Femur (tissue), 1 donor: Measurements from ENCODE around the gene SHISA6.

ENCODE experiments used
- DNase-seq: peaks from one replicate; pipeline ENCODE4 v3.0.0-alpha.2; 2017

Gene SHISA6

GRCh38 chr17:11267999-11268575 lies 27.1 kb downstream of the SHISA6 start:
- no peak for DNase-seq

- no peak for DNase-seq
Observed at GRCh38 chr17:11269210-11269609, 28.2 kb downstream of the SHISA6 start.

GRCh38 chr17:11272191-11272590 lies 31.2 kb downstream of the SHISA6 start:
- no peak for DNase-seq

GRCh38 chr17:11273596-11273995 lies 32.6 kb downstream of the SHISA6 start:
- no peak for DNase-seq

GRCh38 chr17:11274106-11274505 lies 33.1 kb downstream of the SHISA6 start:
- DNase-seq: no peak

- DNase-seq: no peak
Observed at GRCh38 chr17:11276486-11276885, 35.5 kb downstream of the SHISA6 start.

GRCh38 chr17:11278186-11278991 lies 37.4 kb downstream of the SHISA6 start:
- no peak for DNase-seq

- no peak for DNase-seq
Observed at GRCh38 chr17:11278992-11279270, 37.9 kb downstream of the SHISA6 start.

GRCh38 chr17:11279776-11280344 lies 38.8 kb downstream of the SHISA6 start:
- no peak for DNase-seq

GRCh38 chr17:11282586-11282985 lies 41.6 kb downstream of the SHISA6 start:
- no peak for DNase-seq

GRCh38 chr17:11284811-11285210 lies 43.8 kb downstream of the SHISA6 start:
- no peak for DNase-seq

GRCh38 chr17:11285946-11286345 lies 44.9 kb downstream of the SHISA6 start:
- DNase-seq: no peak

- no peak for DNase-seq
Observed at GRCh38 chr17:11287791-11288190, 46.8 kb downstream of the SHISA6 start.

GRCh38 chr17:11290814-11291213 lies 49.8 kb downstream of the SHISA6 start:
- no peak for DNase-seq

GRCh38 chr17:11292491-11292890 lies 51.5 kb downstream of the SHISA6 start:
- no peak for DNase-seq

- no peak for DNase-seq
Observed at GRCh38 chr17:11293480-11293879, 52.5 kb downstream of the SHISA6 start.

GRCh38 chr17:11294826-11295225 lies 53.8 kb downstream of the SHISA6 start:
- DNase-seq: no peak

- DNase-seq: no peak
Observed at GRCh38 chr17:11296994-11297393, 56.0 kb downstream of the SHISA6 start.

- no peak for DNase-seq
Observed at GRCh38 chr17:11298401-11298800, 57.4 kb downstream of the SHISA6 start.

GRCh38 chr17:11300201-11300600 lies 59.2 kb downstream of the SHISA6 start:
- no peak for DNase-seq

- no peak for DNase-seq
Observed at GRCh38 chr17:11300738-11301137, 59.7 kb downstream of the SHISA6 start.

- DNase-seq: peak; percentile 34
Observed at GRCh38 chr17:11301874-11302273, 60.9 kb downstream of the SHISA6 start.

GRCh38 chr17:11302401-11303186 lies 61.6 kb downstream of the SHISA6 start:
- peak; percentile 76 for DNase-seq
